Measurements from ENCODE around the gene LARP4B.
A peak's percentile ranks its signal among the peaks of the same experiment; 100 is the strongest.

Gene LARP4B

GRCh38 chr10:972763-973162 lies 41.3 kb upstream of the LARP4B start:
- H3K4me3 ChIP-seq (ENCODE audit: low read length): no peak overlapping the region
- DNase-seq (ENCODE audit: low read depth): no peak
- TF ChIP-seq CTCF (conservative IDR thresholded peaks at IDR 0.05; ENCODE audit: low read length): no peak

- no peak overlapping the region for H3K4me3 ChIP-seq (ENCODE audit: low read length)
- TF ChIP-seq CTCF (conservative IDR thresholded peaks at IDR 0.05; ENCODE audit: low read length): no peak
- DNase-seq (ENCODE audit: low read depth): no peak
Observed at GRCh38 chr10:971613-972012, 40.1 kb upstream of the LARP4B start.

GRCh38 chr10:971150-971542 lies 39.6 kb upstream of the LARP4B start:
- peak; percentile 65 for DNase-seq (ENCODE audit: low read depth)
- no peak for TF ChIP-seq CTCF (conservative IDR thresholded peaks at IDR 0.05; ENCODE audit: low read length)

GRCh38 chr10:970311-971149 lies 39.0 kb upstream of the LARP4B start:
- TF ChIP-seq CTCF (conservative IDR thresholded peaks at IDR 0.05; ENCODE audit: low read length): no peak
- peak; percentile 32 for DNase-seq (ENCODE audit: low read depth)
- H3K4me3 ChIP-seq (ENCODE audit: low read length): peak overlapping the region; percentile 26

More at GRCh38 chr10:971150-971542, 39.6 kb upstream of the LARP4B start:
- H3K4me3 ChIP-seq (ENCODE audit: low read length): no peak overlapping the region

- no peak for TF ChIP-seq CTCF (conservative IDR thresholded peaks at IDR 0.05; ENCODE audit: low read length)
- no peak for DNase-seq (ENCODE audit: low read depth)
- H3K4me3 ChIP-seq (ENCODE audit: low read length): no peak overlapping the region
Observed at GRCh38 chr10:969473-970150, 38.1 kb upstream of the LARP4B start.

- no peak for DNase-seq (ENCODE audit: low read depth)
- no peak for TF ChIP-seq CTCF (conservative IDR thresholded peaks at IDR 0.05; ENCODE audit: low read length)
- no peak overlapping the region for H3K4me3 ChIP-seq (ENCODE audit: low read length)
Observed at GRCh38 chr10:968546-969199, 37.2 kb upstream of the LARP4B start.
